Neutrophil (primary cell): ENCODE measurements around the gene NMUR2.

ENCODE experiments used
- H3K27ac ChIP-seq: fragments of 200-600 bp; sonication (generic); 2 replicates; pipeline ENCODE4 v1.5.1; 2016; ENCODE audit warnings: mild to moderate bottlenecking, moderate library complexity
- H3K27me3 ChIP-seq: fragments of 200-600 bp; sonication (generic); 2 replicates; pipeline ENCODE4 v1.6.0; 2016; ENCODE audit warnings: mild to moderate bottlenecking
- H3K36me3 ChIP-seq: fragments of 200-600 bp; sonication (generic); 2 replicates; pipeline ENCODE4 v1.5.1; 2017
- H3K4me1 ChIP-seq, 2 experiments: fragments of 200-600 bp in 1 of 2; sonication (generic) in 1 of 2; 1 replicate in 1 of 2; 2 replicates in 1 of 2; pipeline versions ENCODE4 v1.5.1 to v1.6.1; 2013 to 2016; ENCODE audit warnings: low read depth in 1 of 2, low read length in 1 of 2, mild to moderate bottlenecking in 1 of 2, moderate library complexity in 1 of 2; ENCODE audit not compliant: control insufficient read depth in 1 of 2, insufficient read depth in 1 of 2
- H3K4me3 ChIP-seq, 2 experiments: fragments of 200-600 bp in 1 of 2; sonication (generic) in 1 of 2; 1 replicate in 1 of 2; 2 replicates in 1 of 2; pipeline ENCODE4 v1.5.1; 2013 to 2016; ENCODE audit warnings: low read depth in 1 of 2, low read length in 1 of 2, mild to moderate bottlenecking in 1 of 2, moderate library complexity in 1 of 2
- H3K9me3 ChIP-seq: fragments of 200-600 bp; sonication (generic); 2 replicates; pipeline ENCODE4 v1.5.1; 2016
- TF ChIP-seq, protein P1 (sequence below): fragments of 200-600 bp; sonication (generic); IDR thresholded peaks from 2 replicates; pipeline ENCODE4 v1.5.1; 2016; ENCODE audit warnings: antibody characterized with exemption

The NMUR2 gene

DNA sequence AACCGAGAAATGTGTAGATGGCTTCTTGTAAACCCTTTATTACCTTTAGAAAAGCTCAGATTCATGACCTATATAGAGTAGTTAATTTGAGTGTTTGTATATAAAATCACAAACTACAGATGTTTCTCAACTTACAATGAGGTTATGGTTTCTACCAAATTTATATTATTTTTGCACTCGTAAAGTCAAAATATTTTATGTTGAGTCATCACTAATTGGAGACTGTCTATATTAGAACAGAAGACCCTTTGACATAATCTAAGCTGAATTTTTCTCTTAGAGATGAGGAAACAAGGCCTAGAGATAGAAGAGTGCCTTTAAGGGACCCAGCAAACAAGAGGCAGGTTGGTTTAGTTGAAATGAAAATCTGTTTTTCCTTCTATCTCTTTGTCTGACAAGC is 20.0 kb upstream of the NMUR2 start:
- Histone ChIP-seq H3K4me1 (no peaks in the 10 kb centered on the region), H3K27me3 (no peaks in the 10 kb centered on the region), H3K4me3 (no peak overlapping the region), H3K9me3 (no peaks in the 10 kb centered on the region), H3K27ac (no peak overlapping the region), H3K36me3 (no peaks in the 10 kb centered on the region)
- TF ChIP-seq, protein P1, sequence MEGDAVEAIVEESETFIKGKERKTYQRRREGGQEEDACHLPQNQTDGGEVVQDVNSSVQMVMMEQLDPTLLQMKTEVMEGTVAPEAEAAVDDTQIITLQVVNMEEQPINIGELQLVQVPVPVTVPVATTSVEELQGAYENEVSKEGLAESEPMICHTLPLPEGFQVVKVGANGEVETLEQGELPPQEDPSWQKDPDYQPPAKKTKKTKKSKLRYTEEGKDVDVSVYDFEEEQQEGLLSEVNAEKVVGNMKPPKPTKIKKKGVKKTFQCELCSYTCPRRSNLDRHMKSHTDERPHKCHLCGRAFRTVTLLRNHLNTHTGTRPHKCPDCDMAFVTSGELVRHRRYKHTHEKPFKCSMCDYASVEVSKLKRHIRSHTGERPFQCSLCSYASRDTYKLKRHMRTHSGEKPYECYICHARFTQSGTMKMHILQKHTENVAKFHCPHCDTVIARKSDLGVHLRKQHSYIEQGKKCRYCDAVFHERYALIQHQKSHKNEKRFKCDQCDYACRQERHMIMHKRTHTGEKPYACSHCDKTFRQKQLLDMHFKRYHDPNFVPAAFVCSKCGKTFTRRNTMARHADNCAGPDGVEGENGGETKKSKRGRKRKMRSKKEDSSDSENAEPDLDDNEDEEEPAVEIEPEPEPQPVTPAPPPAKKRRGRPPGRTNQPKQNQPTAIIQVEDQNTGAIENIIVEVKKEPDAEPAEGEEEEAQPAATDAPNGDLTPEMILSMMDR, result no peak

DNA sequence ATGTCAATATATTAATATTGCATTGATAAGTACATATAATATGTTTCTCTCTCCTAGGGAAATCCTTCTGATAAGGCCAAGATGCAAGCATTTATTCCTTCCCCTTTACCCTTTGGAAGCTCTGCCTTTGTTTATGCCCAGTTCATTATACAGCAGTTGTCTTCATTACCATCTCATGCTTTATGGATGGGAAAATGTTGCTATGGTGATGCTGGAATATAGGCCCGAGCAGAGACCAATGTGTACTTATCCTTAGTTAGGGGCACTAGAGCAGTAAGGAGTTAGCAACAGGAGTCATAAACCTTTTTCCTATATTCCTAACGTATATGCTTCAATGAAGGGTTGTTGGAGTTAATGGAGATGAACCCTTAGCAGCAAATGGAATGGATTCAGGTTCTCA is 19.4 kb upstream of the NMUR2 start:
- no peak overlapping the region for H3K4me3 ChIP-seq
- H3K4me1 ChIP-seq, result no peaks in the 10 kb centered on the region
- TF ChIP-seq, protein P1, result no peak
- H3K36me3 ChIP-seq, result no peaks in the 10 kb centered on the region
- no peaks in the 10 kb centered on the region for H3K9me3 ChIP-seq
- H3K27me3 ChIP-seq, result no peaks in the 10 kb centered on the region
- no peak overlapping the region for H3K27ac ChIP-seq

DNA sequence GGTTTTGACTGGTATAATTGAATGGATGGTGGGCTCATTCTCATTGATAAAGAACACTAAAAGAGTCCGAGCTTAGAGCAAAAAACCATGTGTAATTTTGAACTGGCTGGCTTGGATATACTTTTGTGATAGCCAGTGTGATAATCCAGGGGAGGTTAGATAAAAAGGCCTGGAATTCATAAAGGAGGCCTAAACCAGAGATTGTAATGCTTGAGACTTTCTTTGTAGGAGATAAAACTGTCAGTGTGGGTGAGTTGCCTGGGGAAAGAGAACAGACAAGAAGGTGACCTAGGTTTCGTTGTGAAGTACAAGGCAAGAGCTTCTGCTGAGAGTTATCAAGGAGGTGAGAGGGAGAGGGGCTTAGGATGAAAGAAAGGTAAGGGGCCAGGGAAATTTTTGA is 17.0 kb upstream of the NMUR2 start:
- Histone ChIP-seq H3K4me3 (no peak overlapping the region), H3K4me1 (no peaks in the 10 kb centered on the region), H3K27me3 (no peaks in the 10 kb centered on the region), H3K9me3 (no peaks in the 10 kb centered on the region), H3K27ac (no peak overlapping the region), H3K36me3 (no peaks in the 10 kb centered on the region)
- TF ChIP-seq, protein P1, result no peak

DNA sequence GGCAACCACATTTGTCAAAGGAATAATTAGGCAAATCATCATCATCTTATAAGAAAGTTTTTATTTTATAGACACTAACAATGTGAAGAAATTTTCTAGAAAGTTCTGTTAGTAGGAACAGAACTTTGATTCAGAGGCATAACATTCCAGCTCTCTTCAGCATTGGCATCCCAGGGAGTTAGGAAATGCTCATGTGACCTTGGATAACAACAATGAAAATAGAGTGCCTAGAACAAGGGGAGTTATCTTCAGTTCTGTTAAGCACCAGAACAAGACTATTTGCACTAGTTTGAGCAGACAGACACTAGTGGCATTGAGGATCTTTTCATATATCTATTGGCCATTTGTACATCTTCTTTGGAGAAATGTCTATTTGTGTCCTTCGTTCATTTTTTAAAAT is 7.0 kb upstream of the NMUR2 start:
- Histone ChIP-seq H3K4me1 (no peaks in the 10 kb centered on the region), H3K27me3 (no peaks in the 10 kb centered on the region), H3K36me3 (no peaks in the 10 kb centered on the region), H3K27ac (no peak overlapping the region), H3K9me3 (no peaks in the 10 kb centered on the region), H3K4me3 (no peak overlapping the region)
- TF ChIP-seq, protein P1, result no peak

DNA sequence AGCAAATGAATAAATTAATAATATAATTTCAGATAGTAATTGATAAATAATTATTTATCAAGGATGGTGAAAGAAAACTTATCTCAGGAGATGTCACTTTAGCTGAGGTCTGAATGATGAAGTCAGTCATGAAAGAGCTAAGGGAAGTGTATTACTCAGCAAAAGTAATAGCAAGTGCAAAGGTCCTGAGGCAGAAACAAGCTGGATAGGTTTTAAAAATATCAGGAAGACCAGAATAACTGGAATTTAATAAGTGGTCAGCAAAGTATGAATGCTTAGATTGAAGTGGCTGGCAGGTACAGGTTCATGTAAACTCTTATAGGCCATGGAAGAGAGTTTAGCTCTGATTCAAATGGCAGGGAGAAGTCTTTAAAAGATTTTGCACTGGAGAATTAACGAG is 1.0 kb upstream of the NMUR2 start:
- H3K4me3 ChIP-seq, result no peak overlapping the region
- no peaks in the 10 kb centered on the region for H3K27me3 ChIP-seq
- TF ChIP-seq, protein P1, result no peak
- H3K4me1 ChIP-seq, result no peaks in the 10 kb centered on the region
- H3K27ac ChIP-seq, result no peak overlapping the region
- no peaks in the 10 kb centered on the region for H3K36me3 ChIP-seq
- H3K9me3 ChIP-seq, result no peaks in the 10 kb centered on the region

DNA sequence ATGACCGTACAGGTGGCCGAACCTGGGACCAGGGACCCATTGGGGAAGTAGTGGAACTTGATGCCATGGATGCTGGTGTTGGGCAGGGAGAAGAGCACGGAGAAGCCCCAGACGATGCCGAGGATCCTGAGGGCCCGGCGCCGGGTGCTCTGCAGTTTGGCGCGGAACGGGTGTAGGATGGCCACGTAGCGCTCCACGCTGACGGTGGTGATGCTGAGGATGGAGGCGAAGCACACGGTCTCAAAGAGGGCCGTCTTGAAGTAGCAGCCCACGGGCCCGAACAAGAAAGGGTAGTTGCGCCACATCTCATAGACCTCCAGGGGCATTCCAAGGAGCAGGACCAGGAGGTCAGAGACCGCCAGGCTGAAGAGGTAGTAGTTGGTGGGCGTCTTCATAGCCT is 585 bp downstream of the NMUR2 start:
- H3K4me3 ChIP-seq, result no peak overlapping the region
- TF ChIP-seq, protein P1, result no peak
- H3K4me1 ChIP-seq, result no peaks in the 10 kb centered on the region
- no peaks in the 10 kb centered on the region for H3K9me3 ChIP-seq
- H3K27me3 ChIP-seq, result no peaks in the 10 kb centered on the region
- no peaks in the 10 kb centered on the region for H3K36me3 ChIP-seq
- H3K27ac ChIP-seq, result no peak overlapping the region
